Skeletal muscle satellite cell (primary cell): ENCODE data around the gene DNAJB14.
A peak's percentile ranks its signal among the peaks of the same experiment; 100 is the strongest.

Experiments used
- H3K27me3 ChIP-seq: 2 replicates; pipeline ENCODE4 v1.7.0; 2013; ENCODE audit warnings: low read length; ENCODE audit not compliant: control insufficient read depth, insufficient read depth
- H3K36me3 ChIP-seq: 2 replicates; pipeline ENCODE4 v1.7.0; 2013; ENCODE audit warnings: mild to moderate bottlenecking, control low read depth, low read length; ENCODE audit not compliant: insufficient read depth
- H3K4me1 ChIP-seq: 2 replicates; pipeline ENCODE4 v1.7.0; 2013; ENCODE audit warnings: low read length; ENCODE audit not compliant: control insufficient read depth, insufficient read depth
- H3K4me2 ChIP-seq: 2 replicates; pipeline ENCODE4 v1.7.0; 2013; ENCODE audit warnings: mild to moderate bottlenecking, low read length
- H3K4me3 ChIP-seq: 2 replicates; pipeline ENCODE4 v1.7.0; 2013; ENCODE audit warnings: low read length
- H3K9ac ChIP-seq: 2 replicates; pipeline ENCODE4 v1.7.0; 2013; ENCODE audit warnings: mild to moderate bottlenecking, low read depth, low read length, moderate library complexity
- H3K9me3 ChIP-seq: replicated peaks from 2 replicates; pipeline ENCODE4 v1.7.0; 2013; ENCODE audit warnings: mild to moderate bottlenecking, control low read depth, low read length

The DNAJB14 gene

GRCh38 chr4:99887837-99888236, 58.6 kb downstream of the DNAJB14 start:
- Histone ChIP-seq H3K9ac (no peak overlapping the region), H3K4me3 (no peak overlapping the region), H3K36me3 (peaks cover 29% of the 10 kb centered on the region), H3K27me3 (no peaks in the 10 kb centered on the region), H3K9me3 (no peaks in the 10 kb centered on the region), H3K4me2 (peak overlapping the region; percentile 7), H3K4me1 (peaks cover 26% of the 10 kb centered on the region)

- H3K36me3 ChIP-seq: peaks cover 38% of the 10 kb centered on the region
Measured at GRCh38 chr4:99886146-99886545, 60.3 kb downstream of the DNAJB14 start.

GRCh38 chr4:99885687-99886086, 60.7 kb downstream of the DNAJB14 start:
- Histone ChIP-seq H3K36me3 (peaks cover 43% of the 10 kb centered on the region), H3K9me3 (no peaks in the 10 kb centered on the region), H3K4me1 (peaks cover 17% of the 10 kb centered on the region), H3K9ac (peak overlapping the region; percentile 29), H3K4me3 (no peak overlapping the region), H3K27me3 (no peaks in the 10 kb centered on the region), H3K4me2 (peak overlapping the region; percentile 65)

More at GRCh38 chr4:99886146-99886545, 60.3 kb downstream of the DNAJB14 start:
- no peak overlapping the region for H3K4me3 ChIP-seq
- no peaks in the 10 kb centered on the region for H3K27me3 ChIP-seq
- peak overlapping the region; percentile 65 for H3K4me2 ChIP-seq
- H3K4me1 ChIP-seq: peaks cover 17% of the 10 kb centered on the region
- peak overlapping the region; percentile 38 for H3K9ac ChIP-seq
- H3K9me3 ChIP-seq: no peaks in the 10 kb centered on the region

GRCh38 chr4:99885063-99885664, 61.3 kb downstream of the DNAJB14 start:
- Histone ChIP-seq H3K9me3 (no peaks in the 10 kb centered on the region), H3K4me2 (no peak overlapping the region), H3K27me3 (no peaks in the 10 kb centered on the region), H3K4me1 (peaks cover 17% of the 10 kb centered on the region), H3K9ac (no peak overlapping the region), H3K36me3 (peaks cover 48% of the 10 kb centered on the region), H3K4me3 (no peak overlapping the region)

- Histone ChIP-seq H3K9me3 (no peaks in the 10 kb centered on the region), H3K27me3 (no peaks in the 10 kb centered on the region), H3K4me2 (no peak overlapping the region), H3K4me3 (no peak overlapping the region), H3K4me1 (no peaks in the 10 kb centered on the region), H3K36me3 (peaks cover 54% of the 10 kb centered on the region), H3K9ac (no peak overlapping the region)
Measured at GRCh38 chr4:99879458-99879857, 67.0 kb downstream of the DNAJB14 start.

- H3K27me3 ChIP-seq: no peaks in the 10 kb centered on the region
- no peaks in the 10 kb centered on the region for H3K9me3 ChIP-seq
- H3K4me2 ChIP-seq: no peak overlapping the region
- H3K4me1 ChIP-seq: no peaks in the 10 kb centered on the region
- peaks cover 47% of the 10 kb centered on the region for H3K36me3 ChIP-seq
- H3K9ac ChIP-seq: no peak overlapping the region
- H3K4me3 ChIP-seq: no peak overlapping the region
Measured at GRCh38 chr4:99878604-99879003, 67.8 kb downstream of the DNAJB14 start.

- Histone ChIP-seq H3K9ac (no peak overlapping the region), H3K4me2 (no peak overlapping the region), H3K36me3 (peaks cover 39% of the 10 kb centered on the region), H3K4me3 (no peak overlapping the region), H3K9me3 (no peaks in the 10 kb centered on the region), H3K4me1 (no peaks in the 10 kb centered on the region), H3K27me3 (no peaks in the 10 kb centered on the region)
Measured at GRCh38 chr4:99876946-99877345, 69.5 kb downstream of the DNAJB14 start.

- no peak overlapping the region for H3K9ac ChIP-seq
- H3K4me3 ChIP-seq: no peak overlapping the region
- H3K27me3 ChIP-seq: no peaks in the 10 kb centered on the region
- H3K4me2 ChIP-seq: no peak overlapping the region
- peaks cover 20% of the 10 kb centered on the region for H3K36me3 ChIP-seq
- no peaks in the 10 kb centered on the region for H3K9me3 ChIP-seq
- H3K4me1 ChIP-seq: no peaks in the 10 kb centered on the region
Measured at GRCh38 chr4:99875071-99875470, 71.3 kb downstream of the DNAJB14 start.

GRCh38 chr4:99872570-99872969, 73.8 kb downstream of the DNAJB14 start:
- H3K36me3 ChIP-seq: peaks cover 3% of the 10 kb centered on the region
- no peak overlapping the region for H3K9ac ChIP-seq
- H3K4me1 ChIP-seq: no peaks in the 10 kb centered on the region
- no peak overlapping the region for H3K4me3 ChIP-seq
- no peaks in the 10 kb centered on the region for H3K9me3 ChIP-seq
- no peak overlapping the region for H3K4me2 ChIP-seq
- H3K27me3 ChIP-seq: no peaks in the 10 kb centered on the region

GRCh38 chr4:99868126-99868596, 78.3 kb downstream of the DNAJB14 start:
- Histone ChIP-seq H3K9ac (no peak overlapping the region), H3K4me1 (no peaks in the 10 kb centered on the region), H3K36me3 (no peaks in the 10 kb centered on the region), H3K27me3 (no peaks in the 10 kb centered on the region), H3K9me3 (no peaks in the 10 kb centered on the region), H3K4me3 (no peak overlapping the region), H3K4me2 (peak overlapping the region; percentile 12)

GRCh38 chr4:99863804-99864203, 82.6 kb downstream of the DNAJB14 start:
- Histone ChIP-seq H3K4me3 (no peak overlapping the region), H3K4me2 (no peak overlapping the region), H3K27me3 (no peaks in the 10 kb centered on the region), H3K4me1 (no peaks in the 10 kb centered on the region), H3K36me3 (no peaks in the 10 kb centered on the region), H3K9ac (no peak overlapping the region), H3K9me3 (no peaks in the 10 kb centered on the region)
